HUDEP-2 (cell line): Measurements from ENCODE around the gene MLH3.

Experiments
- DNase-seq, 76 experiments: peaks; one replicate each; lab custom pipeline; 2025; ENCODE audit not compliant: unreplicated experiment in 76 of 76; lab: John Stamatoyannopoulos, UW

Gene MLH3

GRCh38 chr14:74974364-74975058 is 76.8 kb downstream of the MLH3 start:
- DNase-seq, result no peak

- DNase-seq, result no peak
Observed at GRCh38 chr14:74973905-74974363, 77.3 kb downstream of the MLH3 start.

- DNase-seq, result no peak
Observed at GRCh38 chr14:74973003-74973653, 78.1 kb downstream of the MLH3 start.

GRCh38 chr14:74968811-74969210 is 82.5 kb downstream of the MLH3 start:
- DNase-seq, result no peak

- DNase-seq, result no peak
Observed at GRCh38 chr14:74965486-74966153, 85.6 kb downstream of the MLH3 start.

GRCh38 chr14:74964787-74965485 is 86.3 kb downstream of the MLH3 start:
- DNase-seq, result no peak
